DOHH2 (cell line): ENCODE measurements around the gene CDKN1C.

Experiments
- EZH2phosphoT487 ChIP-seq: fragments of 200-600 bp; sonication (generic); IDR thresholded peaks from 2 replicates; pipeline ENCODE4 v1.6.1; 2017; ENCODE audit warnings: borderline replicate concordance, mild to moderate bottlenecking, antibody characterized with exemption, low read length, moderate library complexity, mixed read lengths
- TF ChIP-seq, protein P1 (sequence below): fragments of 200-600 bp; sonication (generic); IDR thresholded peaks from one replicate; pipeline ENCODE4 v1.5.1; 2014; ENCODE audit warnings: antibody characterized with exemption, mild to moderate bottlenecking, low read depth, low read length; ENCODE audit not compliant: poor library complexity, severe bottlenecking

GRCh38 chr11:2924381-2924780, 38.8 kb upstream of the CDKN1C start:
- TF ChIP-seq, protein P1, sequence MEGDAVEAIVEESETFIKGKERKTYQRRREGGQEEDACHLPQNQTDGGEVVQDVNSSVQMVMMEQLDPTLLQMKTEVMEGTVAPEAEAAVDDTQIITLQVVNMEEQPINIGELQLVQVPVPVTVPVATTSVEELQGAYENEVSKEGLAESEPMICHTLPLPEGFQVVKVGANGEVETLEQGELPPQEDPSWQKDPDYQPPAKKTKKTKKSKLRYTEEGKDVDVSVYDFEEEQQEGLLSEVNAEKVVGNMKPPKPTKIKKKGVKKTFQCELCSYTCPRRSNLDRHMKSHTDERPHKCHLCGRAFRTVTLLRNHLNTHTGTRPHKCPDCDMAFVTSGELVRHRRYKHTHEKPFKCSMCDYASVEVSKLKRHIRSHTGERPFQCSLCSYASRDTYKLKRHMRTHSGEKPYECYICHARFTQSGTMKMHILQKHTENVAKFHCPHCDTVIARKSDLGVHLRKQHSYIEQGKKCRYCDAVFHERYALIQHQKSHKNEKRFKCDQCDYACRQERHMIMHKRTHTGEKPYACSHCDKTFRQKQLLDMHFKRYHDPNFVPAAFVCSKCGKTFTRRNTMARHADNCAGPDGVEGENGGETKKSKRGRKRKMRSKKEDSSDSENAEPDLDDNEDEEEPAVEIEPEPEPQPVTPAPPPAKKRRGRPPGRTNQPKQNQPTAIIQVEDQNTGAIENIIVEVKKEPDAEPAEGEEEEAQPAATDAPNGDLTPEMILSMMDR: no peak
- no peak for TF ChIP-seq EZH2phosphoT487
